Immature natural killer cell (primary cell): ENCODE data around the gene BACH2. TPM values are rescaled to one million over a fixed set of nuclear protein-coding genes. Genes with fewer than 3 reads are reported as not detected.

Experiments used
- DNase-seq, 3 donors: peaks; one replicate each; pipeline ENCODE4 v3.0.0; 2022; ENCODE audit warnings: mixed read lengths in 1 of 3
- H3K27ac Mint-ChIP-seq, 6 donors: one replicate each; pipeline ENCODE4 v1.8.0; 2020; ENCODE audit warnings: mixed read lengths in 6 of 6, mild to moderate bottlenecking in 5 of 6, inconsistent platforms in 4 of 6, moderate library complexity in 3 of 6
- H3K27me3 Mint-ChIP-seq, 3 donors: one replicate each; pipeline ENCODE4 v1.8.0; 2020 to 2021; ENCODE audit warnings: low read depth in 3 of 3, mild to moderate bottlenecking in 3 of 3, mixed read lengths in 3 of 3, moderate library complexity in 3 of 3, inconsistent platforms in 1 of 3
- H3K36me3 Mint-ChIP-seq, 3 donors: one replicate each; pipeline ENCODE4 v1.8.0; 2020; ENCODE audit warnings: mixed read lengths in 3 of 3, inconsistent platforms in 2 of 3, mild to moderate bottlenecking in 2 of 3
- H3K4me1 Mint-ChIP-seq, 2 donors: one replicate each; pipeline ENCODE4 v1.8.0; 2020; ENCODE audit warnings: inconsistent platforms in 2 of 2, mild to moderate bottlenecking in 2 of 2, mixed read lengths in 2 of 2, moderate library complexity in 1 of 2
- H3K4me3 Mint-ChIP-seq, 5 donors: one replicate each; pipeline ENCODE4 v1.8.0; 2020; ENCODE audit warnings: mild to moderate bottlenecking in 5 of 5, mixed read lengths in 5 of 5, inconsistent platforms in 3 of 5, moderate library complexity in 3 of 5
- H3K9me3 Mint-ChIP-seq, 6 donors: one replicate each; pipeline ENCODE4 v1.8.0; 2020; ENCODE audit warnings: mild to moderate bottlenecking in 6 of 6, mixed read lengths in 6 of 6, inconsistent platforms in 4 of 6, moderate library complexity in 3 of 6
- polyA plus RNA-seq, 3 donors: library from polyadenylated mRNA; unstranded; fragments of 300-500 nt; fragmentation: Illumina TruSeq; gene quantifications; one replicate each; pipeline ENCODE4 v1.2.3, GENCODE V29; 2021

BACH2 gene
- polyA plus RNA-seq, 3 donors from 2014 or later: 2.3 to 8.1 (median 8.0) TPM

DNA sequence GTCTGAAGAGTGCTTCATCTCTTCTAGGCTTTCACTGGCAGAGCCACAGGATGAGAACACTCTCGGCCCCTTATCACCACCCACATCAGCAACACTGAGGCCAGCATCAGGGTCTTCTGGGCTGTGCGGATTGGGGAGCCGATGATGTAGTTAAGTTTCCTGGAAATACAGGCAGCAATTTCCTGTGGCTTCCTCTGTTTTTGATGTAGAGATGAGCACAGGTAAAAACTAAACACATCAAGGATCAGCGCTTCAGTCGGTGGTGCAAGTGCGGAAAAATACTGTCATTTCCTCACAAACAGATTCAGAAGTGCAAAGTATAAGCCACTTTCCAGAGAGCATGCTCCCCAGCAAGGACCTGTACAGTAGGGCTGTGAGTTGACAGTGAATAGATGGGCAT is 62.6 kb downstream of the BACH2 start:
- peak; percentile 43 to 53 (median 45) for DNase-seq
- Mint-ChIP-seq H3K27ac (peak overlapping the region; percentile 35 to 80 (median 54)), H3K27me3 (peaks cover 0 to 5% (median 0%) of the 10 kb centered on the region in 3 donors), H3K4me1 (peaks cover 25 to 58% of the 10 kb centered on the region in 2 donors), H3K4me3 (peak overlapping the region; percentile 32 to 63 (median 40)), H3K9me3 (no peaks in the 10 kb centered on the region), H3K36me3 (no peaks in the 10 kb centered on the region)

- DNase-seq: no peak
- Mint-ChIP-seq H3K27ac (peak overlapping the region in 3 of 6 donors; percentile 50 to 80 (median 79)), H3K27me3 (peaks cover 0 to 5% (median 0%) of the 10 kb centered on the region in 3 donors), H3K9me3 (no peaks in the 10 kb centered on the region), H3K4me3 (peak overlapping the region in 1 of 5 donors; percentile 22), H3K36me3 (no peaks in the 10 kb centered on the region), H3K4me1 (peaks cover 25 to 58% of the 10 kb centered on the region in 2 donors)
These were observed 63.4 kb downstream of the BACH2 start for GRCh38 chr6:90233213-90233612.

GRCh38 chr6:90231798-90232197 is 64.8 kb downstream of the BACH2 start:
- Mint-ChIP-seq H3K4me1 (peaks cover 25 to 58% of the 10 kb centered on the region in 2 donors), H3K9me3 (no peaks in the 10 kb centered on the region), H3K4me3 (no peak overlapping the region), H3K27me3 (peaks cover 0 to 6% (median 3%) of the 10 kb centered on the region in 3 donors), H3K27ac (peak overlapping the region in 1 of 6 donors; percentile 23), H3K36me3 (no peaks in the 10 kb centered on the region)
- no peak for DNase-seq

DNA sequence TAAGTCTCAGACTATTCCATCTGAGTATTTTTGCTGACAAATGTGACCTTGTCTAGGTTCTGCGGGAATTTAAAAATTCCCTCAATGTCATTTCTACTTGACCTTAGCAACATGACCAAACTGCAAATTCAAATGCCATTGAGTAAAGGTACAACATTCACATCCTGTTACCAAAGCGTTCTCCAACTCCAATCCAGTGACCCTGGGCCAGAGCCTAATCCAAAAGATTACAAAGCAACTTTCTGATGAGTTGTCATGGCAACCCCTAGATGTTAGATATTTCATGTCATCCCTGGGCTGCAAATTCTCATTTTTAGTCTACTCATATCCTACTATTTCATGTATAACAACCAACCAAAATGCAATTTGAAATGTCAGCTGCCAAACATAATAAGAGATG is 65.3 kb downstream of the BACH2 start:
- Mint-ChIP-seq H3K36me3 (no peaks in the 10 kb centered on the region), H3K4me1 (peaks cover 25 to 54% of the 10 kb centered on the region in 2 donors), H3K27ac (no peak overlapping the region), H3K4me3 (no peak overlapping the region), H3K27me3 (peaks cover 0 to 6% (median 3%) of the 10 kb centered on the region in 3 donors), H3K9me3 (no peaks in the 10 kb centered on the region)
- DNase-seq: no peak

DNA sequence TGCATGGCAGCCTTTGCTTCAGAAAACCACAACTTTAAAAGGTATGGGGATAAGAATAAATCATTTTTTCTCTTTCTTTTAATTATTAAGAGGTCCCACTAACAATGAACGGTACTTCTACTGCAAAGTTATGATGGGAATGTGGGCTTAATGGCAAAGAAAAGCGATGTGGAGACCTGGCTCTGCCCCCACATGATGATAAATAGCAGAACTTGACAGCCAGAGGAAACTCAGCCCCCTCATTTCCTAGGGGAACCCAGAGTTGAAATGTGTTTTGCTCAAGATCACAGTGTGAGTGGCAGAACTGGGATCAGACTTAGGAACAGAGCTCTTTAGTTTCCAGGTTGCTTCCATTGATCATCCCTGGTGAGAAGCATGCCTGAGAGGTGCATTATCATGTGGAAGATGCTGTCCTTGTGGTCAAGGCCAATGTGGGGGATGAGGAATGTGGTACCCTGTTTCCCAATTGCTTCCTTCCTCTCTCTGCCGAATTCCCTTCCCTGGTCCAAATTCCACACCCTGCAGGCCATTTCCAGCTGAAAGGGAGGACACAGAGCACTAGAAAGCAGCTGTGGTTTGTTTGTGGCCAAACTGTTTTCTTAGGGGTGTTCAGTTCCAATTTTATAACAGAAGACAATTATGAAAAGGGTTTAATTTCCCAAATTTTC is 66.0 kb downstream of the BACH2 start:
- H3K9me3 Mint-ChIP-seq: no peaks in the 10 kb centered on the region
- H3K4me1 Mint-ChIP-seq: peaks cover 25 to 47% of the 10 kb centered on the region in 2 donors
- no peak overlapping the region for H3K4me3 Mint-ChIP-seq

DNA sequence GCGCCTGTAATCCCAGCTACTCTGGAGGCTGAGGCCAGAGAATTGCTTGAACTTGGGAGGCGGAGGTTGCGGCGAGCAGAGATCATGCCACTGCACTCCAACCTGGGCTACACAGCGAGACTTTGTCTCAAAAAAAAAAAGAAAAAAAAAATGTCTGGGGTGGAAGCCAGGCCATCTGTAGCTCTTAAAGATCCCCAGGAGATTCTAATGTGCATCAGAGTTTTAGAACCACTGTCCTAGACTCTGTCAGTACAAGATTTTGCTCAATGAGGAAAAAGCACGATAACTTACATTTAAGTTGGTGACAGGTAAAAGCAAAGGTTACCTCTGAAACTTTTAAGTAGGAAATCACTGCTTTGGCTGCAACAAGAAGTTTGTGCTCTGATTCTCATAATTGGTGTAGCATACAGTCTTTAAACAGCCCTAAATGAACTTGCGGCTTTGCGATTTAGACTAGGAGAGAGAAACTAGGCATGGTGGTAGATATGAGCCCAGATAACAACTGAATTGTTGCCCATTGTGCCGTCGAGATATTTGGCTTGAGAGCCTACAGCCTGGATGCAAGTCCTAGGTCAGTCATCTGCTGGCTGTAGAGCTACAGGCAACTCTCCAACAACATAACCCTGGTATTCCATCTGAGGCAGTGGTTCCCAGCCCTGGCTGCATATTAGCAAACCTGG is 67.2 kb downstream of the BACH2 start:
- no peak for DNase-seq
- Mint-ChIP-seq H3K9me3 (no peaks in the 10 kb centered on the region), H3K4me1 (peaks cover 18 to 37% of the 10 kb centered on the region in 2 donors), H3K27ac (no peak overlapping the region), H3K4me3 (no peak overlapping the region), H3K27me3 (peaks cover 0 to 3% (median 3%) of the 10 kb centered on the region in 3 donors), H3K36me3 (no peaks in the 10 kb centered on the region)

More for the DNA sequence above, 66.0 kb downstream of the BACH2 start:
- H3K27me3 Mint-ChIP-seq: peaks cover 0 to 3% (median 3%) of the 10 kb centered on the region in 3 donors
- H3K36me3 Mint-ChIP-seq: no peaks in the 10 kb centered on the region
- peak overlapping the region in 1 of 6 donors; percentile 14 for H3K27ac Mint-ChIP-seq
- no peak for DNase-seq

DNA sequence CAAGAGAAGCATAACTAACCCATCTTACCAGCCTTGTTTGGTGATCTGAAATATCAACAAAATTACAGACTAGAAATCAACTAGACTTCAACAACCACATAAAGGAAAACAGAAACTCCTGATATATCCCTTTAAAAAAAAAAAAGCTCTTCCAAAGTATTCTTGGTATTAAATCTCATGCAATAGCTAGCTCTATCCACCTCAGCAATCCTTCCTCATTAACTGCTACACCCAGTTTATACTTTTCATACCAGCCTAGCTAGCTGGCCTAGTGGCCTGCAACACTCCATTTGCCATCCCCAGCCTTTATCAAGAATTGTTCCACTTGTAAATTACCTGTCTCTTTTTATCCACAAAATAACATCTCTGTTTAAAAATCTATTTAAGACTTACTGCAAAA is 69.0 kb downstream of the BACH2 start:
- H3K36me3 Mint-ChIP-seq: peaks cover 0 to 5% (median 4%) of the 10 kb centered on the region in 3 donors
- no peak overlapping the region for H3K4me3 Mint-ChIP-seq
- peaks cover 0 to 4% (median 1%) of the 10 kb centered on the region in 6 donors for H3K9me3 Mint-ChIP-seq
- no peak for DNase-seq
- H3K27ac Mint-ChIP-seq: no peak overlapping the region
- H3K27me3 Mint-ChIP-seq: peaks cover under 1 to 5% (median 3%) of the 10 kb centered on the region in 3 donors
- peaks cover 2 to 19% of the 10 kb centered on the region in 2 donors for H3K4me1 Mint-ChIP-seq

DNA sequence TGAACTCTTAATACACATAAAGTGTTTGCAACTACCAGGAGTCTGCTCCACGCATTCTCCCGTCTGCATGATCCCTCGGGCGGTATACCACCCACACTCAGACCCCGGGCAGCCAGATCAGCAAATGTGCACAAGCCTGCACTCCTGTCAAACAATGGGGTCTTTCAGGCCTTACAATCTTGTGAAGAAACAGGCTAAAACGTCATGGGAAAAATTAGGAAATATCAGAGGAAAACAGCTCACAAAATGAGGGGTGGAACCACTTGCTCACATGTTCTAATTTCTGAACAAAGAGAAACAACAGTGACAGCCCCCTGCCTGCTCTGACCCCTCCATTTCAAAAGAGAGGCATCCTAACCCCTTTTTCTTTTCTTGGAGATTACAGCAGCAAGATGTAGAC is 69.4 kb downstream of the BACH2 start:
- Mint-ChIP-seq H3K27me3 (peaks cover 2 to 4% (median 3%) of the 10 kb centered on the region in 3 donors), H3K4me1 (peaks cover 2 to 15% of the 10 kb centered on the region in 2 donors), H3K36me3 (peaks cover 0 to 7% (median 7%) of the 10 kb centered on the region in 3 donors), H3K9me3 (peaks cover 0 to 6% (median 1%) of the 10 kb centered on the region in 6 donors), H3K4me3 (no peak overlapping the region), H3K27ac (no peak overlapping the region)
- DNase-seq: no peak

GRCh38 chr6:90226257-90226656 is 70.4 kb downstream of the BACH2 start:
- Mint-ChIP-seq H3K36me3 (peaks cover 0 to 7% (median 7%) of the 10 kb centered on the region in 3 donors), H3K4me3 (no peak overlapping the region), H3K27me3 (peaks cover 2 to 3% (median 3%) of the 10 kb centered on the region in 3 donors), H3K4me1 (peaks cover 2 to 6% of the 10 kb centered on the region in 2 donors), H3K27ac (no peak overlapping the region), H3K9me3 (peaks cover 0 to 6% (median 1%) of the 10 kb centered on the region in 6 donors)
- DNase-seq: no peak

GRCh38 chr6:90224196-90224595 is 72.4 kb downstream of the BACH2 start:
- no peak overlapping the region for H3K27ac Mint-ChIP-seq
- H3K4me3 Mint-ChIP-seq: no peak overlapping the region
- H3K36me3 Mint-ChIP-seq: peaks cover 0 to 7% (median 7%) of the 10 kb centered on the region in 3 donors

DNA sequence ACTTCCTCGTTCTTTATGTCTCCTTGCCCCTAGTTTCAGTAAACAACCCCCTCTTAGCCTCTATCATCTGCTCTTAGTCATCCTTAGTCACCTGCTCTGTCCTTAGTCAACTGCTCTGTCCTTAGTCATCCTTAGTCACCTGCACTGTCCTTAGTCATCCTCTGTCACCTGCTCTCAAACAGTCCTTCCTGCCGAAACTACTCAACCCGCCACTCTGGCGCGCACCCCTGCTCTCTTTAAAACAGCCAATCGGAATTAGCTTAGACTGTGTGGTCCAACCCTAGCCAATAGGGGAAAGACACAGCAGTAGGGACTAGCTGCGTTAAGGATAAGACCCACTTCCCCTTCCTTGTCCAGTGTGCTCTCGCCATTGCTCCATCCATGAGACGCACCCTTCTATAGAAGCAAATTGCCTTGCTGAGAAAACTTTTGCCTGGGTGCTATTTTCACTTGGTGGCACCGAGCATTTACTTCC is 73.9 kb downstream of the BACH2 start:
- peaks cover 0 to 6% (median 1%) of the 10 kb centered on the region in 6 donors for H3K9me3 Mint-ChIP-seq
- peaks cover 0 to 7% (median 7%) of the 10 kb centered on the region in 3 donors for H3K36me3 Mint-ChIP-seq
- H3K4me3 Mint-ChIP-seq: no peak overlapping the region
- DNase-seq: no peak
- peak overlapping the region in 1 of 6 donors; percentile 13 for H3K27ac Mint-ChIP-seq
- no peaks in the 10 kb centered on the region for H3K4me1 Mint-ChIP-seq
- H3K27me3 Mint-ChIP-seq: peaks cover 1 to 3% (median 2%) of the 10 kb centered on the region in 3 donors

More at GRCh38 chr6:90224196-90224595, 72.4 kb downstream of the BACH2 start:
- DNase-seq: no peak
- peaks cover 2 to 3% (median 3%) of the 10 kb centered on the region in 3 donors for H3K27me3 Mint-ChIP-seq
- no peaks in the 10 kb centered on the region for H3K4me1 Mint-ChIP-seq
- H3K9me3 Mint-ChIP-seq: peaks cover 0 to 6% (median 1%) of the 10 kb centered on the region in 6 donors

- H3K4me3 Mint-ChIP-seq: no peak overlapping the region
- no peak overlapping the region for H3K27ac Mint-ChIP-seq
- H3K36me3 Mint-ChIP-seq: peaks cover 0 to 7% (median 7%) of the 10 kb centered on the region in 3 donors
- peaks cover 0 to 2% (median 2%) of the 10 kb centered on the region in 3 donors for H3K27me3 Mint-ChIP-seq
- no peaks in the 10 kb centered on the region for H3K4me1 Mint-ChIP-seq
- DNase-seq: no peak
- H3K9me3 Mint-ChIP-seq: peaks cover 0 to 6% (median 1%) of the 10 kb centered on the region in 6 donors
These were observed 74.6 kb downstream of the BACH2 start for GRCh38 chr6:90222008-90222407.

DNA sequence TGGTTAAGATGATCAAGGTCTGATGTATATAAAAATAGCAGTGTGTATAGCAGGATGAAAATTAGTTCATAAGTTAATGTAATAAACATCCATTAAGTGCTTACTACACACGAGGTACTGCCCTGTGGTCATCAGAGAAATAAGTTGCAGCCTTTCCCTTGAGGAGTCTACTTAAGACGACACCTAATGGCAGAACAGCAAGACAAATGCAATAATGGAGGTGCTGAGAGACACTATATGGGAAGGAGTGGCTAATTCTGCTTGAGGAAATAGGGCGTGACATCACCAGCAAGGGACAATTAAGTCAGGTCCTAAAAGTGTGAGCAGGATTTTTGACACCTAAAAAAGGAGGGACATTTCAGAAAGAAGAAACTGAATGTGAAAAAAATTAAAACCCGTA is 75.2 kb downstream of the BACH2 start:
- DNase-seq: no peak
- Mint-ChIP-seq H3K4me3 (no peak overlapping the region), H3K36me3 (peaks cover 0 to 7% (median 7%) of the 10 kb centered on the region in 3 donors), H3K4me1 (peaks cover 0 to 1% of the 10 kb centered on the region in 2 donors), H3K27me3 (peaks cover 0 to 2% (median 2%) of the 10 kb centered on the region in 3 donors), H3K9me3 (peaks cover 0 to 6% (median 1%) of the 10 kb centered on the region in 6 donors), H3K27ac (peak overlapping the region in 1 of 6 donors; percentile 8)

DNA sequence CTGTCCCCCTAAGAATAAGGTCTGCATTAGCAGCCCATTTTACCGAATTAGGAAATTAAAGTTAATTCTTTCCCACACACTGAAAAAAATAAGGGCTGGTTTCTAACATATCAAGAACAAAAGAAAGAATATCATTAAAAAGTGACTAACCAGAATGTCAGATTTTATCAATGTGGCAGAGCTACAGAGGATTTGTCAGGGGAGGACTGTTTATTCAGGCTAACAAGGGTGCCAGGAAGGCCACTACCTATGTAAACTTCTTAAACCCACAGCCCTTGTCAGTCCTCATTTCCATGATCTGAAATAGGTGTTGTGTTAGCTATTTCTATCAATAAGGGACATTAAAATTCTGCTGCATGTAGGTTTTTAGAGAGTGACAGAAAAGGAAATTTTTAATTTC is 76.4 kb downstream of the BACH2 start:
- peaks cover 0 to 2% of the 10 kb centered on the region in 2 donors for H3K4me1 Mint-ChIP-seq
- peaks cover 0 to 6% (median 1%) of the 10 kb centered on the region in 6 donors for H3K9me3 Mint-ChIP-seq
- DNase-seq: no peak
- no peak overlapping the region for H3K4me3 Mint-ChIP-seq
- H3K36me3 Mint-ChIP-seq: peaks cover 0 to 7% (median 7%) of the 10 kb centered on the region in 3 donors
- H3K27me3 Mint-ChIP-seq: peaks cover 0 to 2% (median 2%) of the 10 kb centered on the region in 3 donors
- no peak overlapping the region for H3K27ac Mint-ChIP-seq
